T1000 (cell line): Measurements from ENCODE around the gene ACOX3.

ENCODE experiments used
- DNase-seq: peaks from one replicate; lab custom pipeline; 2025; ENCODE audit warnings: mixed read lengths; lab: John Stamatoyannopoulos, UW

The ACOX3 gene

GRCh38 chr4:8334786-8335460 lies 105.6 kb downstream of the ACOX3 start:
- no peak for DNase-seq

GRCh38 chr4:8333726-8334460 lies 106.6 kb downstream of the ACOX3 start:
- no peak for DNase-seq

- DNase-seq = no peak
Measured at GRCh38 chr4:8332891-8333331, 107.6 kb downstream of the ACOX3 start.

- no peak for DNase-seq
Measured at GRCh38 chr4:8332038-8332857, 108.3 kb downstream of the ACOX3 start.

GRCh38 chr4:8331575-8331955 lies 109.0 kb downstream of the ACOX3 start:
- no peak for DNase-seq

- DNase-seq = no peak
Measured at GRCh38 chr4:8330821-8331574, 109.5 kb downstream of the ACOX3 start.

GRCh38 chr4:8329859-8330761 lies 110.4 kb downstream of the ACOX3 start:
- no peak for DNase-seq

GRCh38 chr4:8329560-8329858 lies 111.0 kb downstream of the ACOX3 start:
- DNase-seq = no peak

- DNase-seq = no peak
Measured at GRCh38 chr4:8328866-8329559, 111.5 kb downstream of the ACOX3 start.

GRCh38 chr4:8328456-8328855 lies 112.1 kb downstream of the ACOX3 start:
- no peak for DNase-seq

GRCh38 chr4:8326206-8326605 lies 114.3 kb downstream of the ACOX3 start:
- DNase-seq = no peak

- no peak for DNase-seq
Measured at GRCh38 chr4:8325291-8325973, 115.1 kb downstream of the ACOX3 start.

- peak; percentile 30 for DNase-seq
Measured at GRCh38 chr4:8324640-8325239, 115.8 kb downstream of the ACOX3 start.

- no peak for DNase-seq
Measured at GRCh38 chr4:8323947-8324555, 116.5 kb downstream of the ACOX3 start.

- no peak for DNase-seq
Measured at GRCh38 chr4:8322794-8323704, 117.5 kb downstream of the ACOX3 start.

- DNase-seq = no peak
Measured at GRCh38 chr4:8321771-8322170, 118.8 kb downstream of the ACOX3 start.

- DNase-seq = no peak
Measured at GRCh38 chr4:8321220-8321619, 119.3 kb downstream of the ACOX3 start.

GRCh38 chr4:8320386-8320750 lies 120.2 kb downstream of the ACOX3 start:
- DNase-seq = no peak
